ENCODE data around the gene PES1. TPM values are rescaled to one million over a fixed set of nuclear protein-coding genes. Genes with fewer than 3 reads are reported as not detected.
"Not testable (repeated sequence)": the region's sequence is repeated elsewhere in the genome, so short reads cannot be mapped to it uniquely, and the experiment has no call there.

The PES1 gene
- total RNA-seq, 1 donor from 2014 or later: 43.1 TPM

DNA sequence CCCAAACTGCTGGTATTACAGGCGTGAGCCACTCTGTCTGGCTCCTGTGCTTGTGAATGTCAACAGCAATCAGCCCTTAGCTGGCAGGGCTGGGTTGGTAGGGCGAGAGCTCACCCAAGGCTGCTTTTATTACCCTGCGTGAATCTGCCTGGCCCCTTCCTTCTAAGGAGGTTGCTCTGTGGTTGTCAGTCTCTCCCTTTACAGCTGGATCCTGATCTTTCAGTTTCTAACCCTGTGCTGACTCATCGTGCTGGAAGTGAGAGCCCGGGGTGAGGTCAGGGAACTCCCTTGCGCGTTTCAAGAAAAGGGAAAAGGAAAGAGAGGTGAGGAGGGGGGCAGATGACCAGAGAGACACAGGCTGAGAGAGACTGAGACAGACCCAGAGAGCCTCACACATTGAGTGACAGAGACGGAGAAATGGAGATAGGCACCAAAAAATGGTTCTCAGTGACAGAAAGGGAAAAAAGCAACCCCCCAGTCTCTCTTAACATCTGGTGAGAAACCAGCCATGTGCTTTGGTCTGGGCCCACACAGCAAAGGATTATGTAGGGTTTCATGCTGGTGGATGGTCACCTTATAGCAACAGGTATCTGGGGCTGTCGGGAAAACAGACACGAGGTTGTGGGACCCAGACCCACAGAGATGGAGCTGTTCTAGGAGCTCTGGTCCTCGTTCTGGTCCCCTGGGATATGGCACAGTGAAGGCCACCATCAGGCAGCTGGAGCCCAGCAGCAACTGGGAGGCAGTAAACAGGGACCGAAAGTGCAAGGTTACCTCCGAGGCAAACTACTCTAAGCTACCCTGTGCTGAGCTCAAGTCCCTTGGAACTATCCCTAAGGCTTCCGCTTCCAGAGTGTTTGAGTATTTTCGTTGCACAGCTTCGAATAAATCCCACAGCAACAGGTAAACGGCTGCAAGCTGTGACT is 17.8 kb upstream of the PES1 start:
- DNase-seq (ENCODE audit: low spot score): peak; percentile 91

DNA sequence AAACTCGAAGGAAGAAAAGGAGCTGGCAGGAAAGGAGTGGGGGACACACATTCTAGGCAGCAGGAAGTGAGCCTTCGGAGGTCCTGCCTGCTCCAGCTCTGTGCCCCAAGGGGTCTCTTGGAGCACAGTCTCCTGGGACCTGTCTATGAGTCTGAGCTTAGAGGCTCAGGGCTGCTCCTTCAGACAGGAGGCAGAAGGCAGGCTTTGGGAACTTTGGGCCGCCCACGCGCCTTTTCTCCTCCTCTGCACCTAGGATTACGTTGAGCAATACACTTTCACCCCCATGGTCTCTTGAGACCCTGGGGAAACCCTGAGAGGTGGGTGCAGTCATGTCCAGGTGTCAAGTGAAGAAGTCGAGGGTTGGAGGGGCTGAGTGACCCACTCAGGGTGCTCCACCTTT is 16.2 kb upstream of the PES1 start:
- no peak for DNase-seq (ENCODE audit: low spot score)

GRCh38 chr22:30607300-30607930 is 15.7 kb upstream of the PES1 start:
- DNase-seq (ENCODE audit: low spot score): no peak

DNA sequence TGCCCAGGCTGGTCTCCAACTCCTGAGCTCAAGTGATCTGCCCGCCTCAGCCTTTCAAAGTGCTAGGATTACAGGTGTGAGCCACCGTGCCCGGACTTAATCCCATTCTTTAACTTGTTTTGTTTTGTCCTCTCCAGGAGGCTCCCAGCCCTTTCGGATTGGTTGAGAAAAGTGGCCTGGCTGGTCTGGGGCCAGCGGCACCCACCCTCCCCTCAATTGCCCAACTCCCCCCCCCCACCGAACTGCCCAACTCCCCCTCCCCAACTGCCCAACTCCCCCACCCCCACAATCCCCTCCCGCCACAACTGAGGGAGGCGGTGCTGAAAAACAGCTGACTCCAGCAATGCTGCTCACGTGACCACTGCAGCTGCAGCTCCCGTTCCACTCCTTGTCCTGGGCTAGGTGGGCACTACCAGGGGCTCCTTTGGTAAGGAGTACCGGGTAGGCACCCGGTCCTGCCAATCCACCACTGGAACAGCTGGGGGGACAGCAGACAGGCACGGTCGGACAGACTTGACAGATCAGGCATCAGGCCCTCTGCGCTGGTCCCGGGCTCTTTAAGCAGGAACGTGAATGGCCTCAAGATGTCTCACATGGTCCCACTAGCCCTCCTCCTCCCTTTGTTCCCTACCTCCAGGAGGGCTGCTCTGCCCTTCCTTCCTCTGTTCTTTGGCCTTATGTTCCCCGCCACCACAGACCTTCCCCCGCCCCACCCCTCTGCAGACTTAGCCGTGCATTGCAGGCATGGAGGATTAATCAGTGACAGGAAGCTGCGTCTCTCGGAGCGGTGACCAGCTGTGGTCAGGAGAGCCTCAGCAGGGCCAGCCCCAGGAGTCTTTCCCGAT is 15.0 kb upstream of the PES1 start, which contains the start of gene TCN2:
Gene TCN2 (plus strand): TSS at position 720 of the 845 bp plus-strand sequence. CDS start 158 bp downstream, outside the sequence.
- DNase-seq (ENCODE audit: low spot score): peak; percentile 79

- peak; percentile 41 for DNase-seq (ENCODE audit: low spot score)
These were observed 13.9 kb upstream of the PES1 start for GRCh38 chr22:30605449-30606110.

- no peak for DNase-seq (ENCODE audit: low spot score)
These were observed 13.0 kb upstream of the PES1 start for GRCh38 chr22:30604723-30605122.

DNA sequence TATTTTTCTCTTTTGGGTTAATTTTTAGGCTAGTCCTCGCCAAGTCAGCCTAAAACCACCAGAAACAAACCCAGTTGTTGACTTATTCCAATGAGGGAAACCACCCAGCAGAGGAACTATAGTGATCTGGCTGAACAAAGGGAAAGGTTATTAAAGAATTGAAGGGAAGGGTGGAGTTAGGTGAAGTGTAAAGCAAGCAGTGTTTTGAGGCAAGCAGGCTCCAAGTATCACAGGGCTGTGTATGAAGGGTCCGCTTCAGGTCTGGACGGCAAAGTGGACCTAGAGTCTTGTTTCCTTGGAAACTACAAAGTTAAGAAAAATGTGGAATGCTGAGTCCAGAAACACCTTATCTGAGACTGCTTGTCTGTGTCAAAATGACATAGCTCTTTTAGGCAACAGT is 12.1 kb upstream of the PES1 start:
- no peak for DNase-seq (ENCODE audit: low spot score)

GRCh38 chr22:30602049-30602448 is 10.3 kb upstream of the PES1 start:
- no peak for DNase-seq (ENCODE audit: low spot score)

DNA sequence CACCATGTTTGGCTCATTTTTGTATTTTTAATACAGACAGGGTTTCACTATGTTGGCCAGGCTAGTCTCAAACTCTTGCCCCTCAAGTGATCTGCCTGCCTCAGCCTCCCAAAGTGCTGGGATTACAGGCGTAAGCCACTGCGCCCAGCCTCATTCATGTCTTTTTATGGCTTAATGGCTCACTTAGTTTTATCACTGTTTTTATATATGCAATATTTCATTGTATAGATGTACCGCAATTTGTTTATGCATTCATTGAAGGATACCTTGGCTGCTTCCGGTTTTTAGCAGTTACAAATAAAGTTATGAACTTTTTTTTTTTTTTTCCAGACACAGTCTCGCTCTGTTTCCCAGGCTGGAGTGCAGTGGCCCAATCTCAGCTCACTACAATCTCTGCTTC is 9.8 kb upstream of the PES1 start:
- DNase-seq (ENCODE audit: low spot score): no peak

DNA sequence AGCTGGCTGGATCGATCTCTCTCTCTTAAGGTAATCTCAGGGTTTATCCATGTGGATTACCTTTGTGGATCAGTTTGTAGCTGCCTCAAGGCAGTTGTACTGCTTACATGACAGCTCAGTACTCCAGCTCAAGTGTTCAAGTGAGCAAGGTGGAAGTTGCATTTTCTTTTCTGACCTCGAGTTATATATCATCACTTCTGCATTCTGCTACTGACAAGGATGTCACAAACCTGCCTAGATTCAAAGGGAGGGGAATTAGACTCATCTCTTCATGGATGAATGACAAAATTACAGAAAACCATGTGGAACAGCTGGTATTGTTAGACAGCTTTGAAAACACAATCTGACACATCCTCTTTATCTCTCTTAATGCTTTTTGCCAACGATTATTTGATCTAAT is 9.2 kb upstream of the PES1 start:
- no peak for DNase-seq (ENCODE audit: low spot score)

DNA sequence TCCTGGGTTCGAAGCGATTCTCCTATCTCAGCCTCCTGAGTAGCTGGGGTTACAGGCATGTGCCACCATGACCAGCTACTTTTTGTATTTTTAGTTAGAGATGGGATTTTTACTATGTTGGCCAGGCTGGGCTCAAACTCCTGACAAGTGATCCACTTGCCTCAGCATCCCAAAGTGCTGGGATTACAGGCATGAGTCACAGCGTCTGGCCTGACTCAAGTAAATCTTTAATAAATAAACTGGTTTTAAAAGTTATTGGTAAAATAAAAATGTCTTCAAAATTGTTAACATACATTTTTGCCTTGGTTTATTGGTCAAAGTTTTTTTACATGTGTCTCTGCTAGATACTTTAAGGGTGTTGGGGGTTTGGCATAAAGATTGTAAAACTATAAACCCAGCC is 7.3 kb upstream of the PES1 start:
- DNase-seq (ENCODE audit: low spot score): no peak

- no peak for DNase-seq (ENCODE audit: low spot score)
These were observed 5.2 kb upstream of the PES1 start for GRCh38 chr22:30596886-30597285.

- no peak for DNase-seq (ENCODE audit: low spot score)
These were observed 4.5 kb upstream of the PES1 start for GRCh38 chr22:30596199-30596598.

DNA sequence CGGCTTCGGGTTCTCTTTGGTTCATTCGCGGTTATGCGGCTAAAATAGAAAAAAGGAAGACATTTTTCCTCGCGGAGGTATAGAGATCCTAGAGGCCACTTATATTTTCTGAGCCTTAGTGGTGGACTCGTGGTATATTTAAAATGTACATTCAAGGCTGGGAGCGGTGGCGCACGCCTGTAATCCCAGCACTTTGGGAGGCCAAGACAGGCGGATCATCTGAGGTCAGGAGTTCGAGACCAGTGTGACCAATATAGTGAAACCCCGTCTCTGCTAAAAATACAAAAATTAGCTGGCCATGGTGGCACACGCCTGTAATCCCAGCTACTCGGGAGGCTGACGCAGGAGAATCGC is 627 bp upstream of the PES1 start:
- not testable (repeated sequence) for DNase-seq (ENCODE audit: low spot score)

GRCh38 chr22:30591191-30591587 is 521 bp downstream of the PES1 start:
- DNase-seq (ENCODE audit: low spot score): no peak

GRCh38 chr22:30586414-30586813 is 5.3 kb downstream of the PES1 start:
- DNase-seq (ENCODE audit: low spot score): no peak

DNA sequence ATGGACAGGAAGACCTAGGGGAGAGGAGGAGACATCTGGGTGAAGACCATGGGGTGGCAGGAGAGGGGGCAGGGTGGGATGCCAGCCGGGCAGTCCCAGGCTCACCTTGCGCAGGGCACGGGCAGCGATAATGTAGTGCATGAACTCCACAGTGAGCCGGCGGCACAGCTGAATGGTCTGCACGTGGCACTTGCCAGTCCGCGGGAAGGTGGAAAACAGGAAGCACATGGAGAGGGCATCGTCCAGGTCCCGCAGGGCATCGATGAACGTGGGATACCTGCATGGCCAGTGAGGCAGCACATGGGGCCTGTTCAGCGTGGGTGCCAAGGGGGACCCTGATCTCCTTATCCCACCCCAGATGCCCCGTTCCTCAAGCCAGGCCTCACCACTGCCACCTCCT is 7.3 kb downstream of the PES1 start:
- DNase-seq (ENCODE audit: low spot score): no peak

DNA sequence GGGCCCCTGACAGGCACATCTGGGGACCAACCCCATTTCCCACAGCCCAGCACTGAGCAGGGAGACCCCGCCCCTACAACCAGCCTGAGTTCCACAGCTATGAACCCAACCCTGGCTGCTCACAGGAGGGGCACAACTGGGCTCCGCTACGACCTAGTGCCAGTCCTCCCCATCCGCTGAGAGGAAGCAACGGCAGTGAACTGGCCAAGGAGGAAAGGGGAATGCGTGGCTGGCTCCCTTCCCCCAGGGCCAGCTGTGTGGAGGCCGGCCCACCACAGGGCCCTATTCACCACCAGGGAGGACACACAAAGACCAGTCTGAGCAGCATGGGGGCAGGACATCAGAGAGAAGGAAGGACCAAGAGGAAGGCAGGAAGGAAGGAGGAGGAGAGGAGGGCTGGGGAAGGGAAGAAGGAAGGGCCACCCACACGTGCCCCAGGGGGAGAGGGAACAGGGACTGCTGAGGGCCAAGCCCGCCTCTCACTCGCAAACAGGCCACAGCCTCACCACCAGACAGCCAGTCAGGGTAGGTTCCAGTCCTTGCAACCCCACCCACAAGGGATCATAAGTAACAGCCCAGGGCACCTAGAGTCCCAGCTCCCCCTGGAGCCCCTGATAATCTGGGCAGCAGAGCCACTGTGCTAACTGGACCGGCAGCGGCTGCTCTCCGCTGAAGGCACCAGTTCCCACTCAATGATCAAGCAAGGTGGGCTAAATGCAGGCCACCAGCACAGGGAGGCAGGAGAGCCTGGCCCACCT is 8.7 kb downstream of the PES1 start:
- no peak for DNase-seq (ENCODE audit: low spot score)

GRCh38 chr22:30582051-30582450 is 9.7 kb downstream of the PES1 start:
- DNase-seq (ENCODE audit: low spot score): no peak

DNA sequence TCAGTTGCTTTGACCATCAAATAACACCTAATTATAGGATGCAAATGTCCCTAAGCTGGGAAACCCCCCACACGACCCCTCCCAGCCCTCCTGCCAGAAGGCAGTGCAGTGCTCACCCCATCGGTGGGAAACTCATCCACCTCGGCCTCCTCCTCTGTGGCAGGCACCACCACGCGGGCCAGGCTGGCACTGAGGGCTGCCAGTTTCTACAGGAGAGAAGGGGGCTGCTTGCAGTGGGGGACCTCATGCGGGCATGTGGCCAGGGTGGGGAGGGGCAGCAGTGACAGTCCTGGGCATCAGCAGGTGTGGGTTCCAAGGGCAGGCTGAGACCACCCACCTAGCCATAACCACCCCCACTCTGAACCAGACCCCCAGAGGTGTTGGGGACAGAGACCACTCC is 10.8 kb downstream of the PES1 start:
- DNase-seq (ENCODE audit: low spot score): no peak

DNA sequence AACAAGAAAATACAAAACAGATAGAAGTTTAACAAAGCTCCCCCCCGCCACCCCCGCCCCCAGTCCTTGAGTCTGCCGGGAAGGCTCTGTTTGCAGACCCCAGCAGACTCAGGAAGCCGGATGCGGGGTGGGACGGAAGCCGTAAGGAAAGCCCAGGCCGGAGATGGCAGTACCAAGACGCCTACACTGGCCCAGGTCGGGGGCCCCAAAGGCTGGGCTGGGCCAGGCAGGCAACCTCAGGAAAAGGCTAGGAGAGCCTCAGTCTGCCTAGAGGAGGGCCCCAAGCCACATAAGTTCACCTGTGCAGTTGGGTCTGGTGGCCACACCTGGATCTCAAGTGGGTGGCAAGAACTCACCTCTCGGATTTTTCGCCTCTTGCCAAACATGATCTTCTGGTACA is 13.2 kb downstream of the PES1 start:
- DNase-seq (ENCODE audit: low spot score): no peak
